ENCODE results near the gene PLCH2.

The PLCH2 gene

GRCh38 chr1:2553871-2554620, 78.0 kb downstream of the PLCH2 start:
- Histone ChIP-seq H3K9ac (ENCODE audit: low read depth in 1 of 2, low read length in 2 of 2) (no peak overlapping the region), H3K36me3 (ENCODE audit: control insufficient read depth in 2 of 2, insufficient read depth in 2 of 2, low read length in 2 of 2) (peaks cover 5 to 6% of the 10 kb centered on the region in 2 donors), H3K4me3 (ENCODE audit: low read length in 2 of 2) (no peak overlapping the region), H3K9me3 (ENCODE audit: control insufficient read depth in 2 of 2, low read length in 2 of 2) (no peaks in the 10 kb centered on the region), H3K27me3 (ENCODE audit: control insufficient read depth in 2 of 2, insufficient read depth in 2 of 2, low read length in 2 of 2) (no peaks in the 10 kb centered on the region), H3K4me1 (ENCODE audit: control insufficient read depth in 2 of 2, insufficient read depth in 2 of 2, low read length in 2 of 2) (peaks cover 33 to 38% of the 10 kb centered on the region in 2 donors), H3K27ac (ENCODE audit: low read depth in 2 of 2, low read length in 2 of 2) (peak overlapping the region in 1 of 2 donors; percentile 99)

- Histone ChIP-seq H3K9me3 (ENCODE audit: control insufficient read depth in 2 of 2, low read length in 2 of 2) (no peaks in the 10 kb centered on the region), H3K4me3 (ENCODE audit: low read length in 2 of 2) (peak overlapping the region; percentile 92 to 100), H3K36me3 (ENCODE audit: control insufficient read depth in 2 of 2, insufficient read depth in 2 of 2, low read length in 2 of 2) (peaks cover 8 to 13% of the 10 kb centered on the region in 2 donors), H3K4me1 (ENCODE audit: control insufficient read depth in 2 of 2, insufficient read depth in 2 of 2, low read length in 2 of 2) (peaks cover 28 to 35% of the 10 kb centered on the region in 2 donors), H3K9ac (ENCODE audit: low read depth in 1 of 2, low read length in 2 of 2) (peak overlapping the region; percentile 24 to 99), H3K27me3 (ENCODE audit: control insufficient read depth in 2 of 2, insufficient read depth in 2 of 2, low read length in 2 of 2) (no peaks in the 10 kb centered on the region), H3K27ac (ENCODE audit: low read depth in 2 of 2, low read length in 2 of 2) (peak overlapping the region; percentile 98 to 99)
These were observed 78.7 kb downstream of the PLCH2 start for GRCh38 chr1:2554621-2555387.
